Erythroblast (primary cell): ENCODE data around the gene PSMF1.

Experiments
- GATA1 ChIP-seq: IDR thresholded peaks from 2 replicates; pipeline ENCODE4 v1.6.1; 2011; ENCODE audit warnings: low read depth, mild to moderate bottlenecking, control low read depth, low read length, moderate library complexity
- POLR2A ChIP-seq: IDR thresholded peaks from 2 replicates; pipeline ENCODE4 v1.6.1; 2011; ENCODE audit warnings: mild to moderate bottlenecking, low read length

DNA sequence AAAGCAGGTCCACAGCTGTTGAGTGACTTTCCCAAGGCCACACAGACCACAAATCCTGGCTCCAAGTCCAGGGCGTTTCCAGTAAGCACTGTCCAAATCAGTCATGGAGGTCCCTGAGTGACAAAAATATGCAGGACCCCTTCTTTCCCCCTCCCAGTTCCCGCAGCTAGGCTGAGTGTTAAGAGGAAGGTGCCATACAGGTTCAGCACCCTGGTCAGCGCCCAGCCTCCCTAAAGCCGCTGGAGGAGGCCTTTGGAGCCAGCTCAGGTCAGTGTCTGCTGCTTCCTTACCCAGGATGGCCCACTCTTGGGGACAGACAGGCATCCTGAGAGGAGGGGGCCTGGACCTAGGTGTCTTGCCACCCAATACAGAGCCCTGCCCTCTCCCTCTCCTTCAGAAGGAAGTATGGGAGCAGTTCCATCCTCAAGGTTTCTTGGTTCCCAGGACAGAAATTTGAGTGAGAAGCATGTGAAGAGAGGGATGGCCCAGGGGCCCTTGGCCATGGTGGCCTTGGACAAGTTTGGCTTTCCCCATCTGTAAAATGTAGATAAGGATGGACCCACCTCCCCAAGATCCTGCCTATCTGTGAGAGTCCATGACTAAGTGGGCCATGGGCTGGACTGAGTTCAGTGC is 53.2 kb downstream of the PSMF1 start:
- TF ChIP-seq POLR2A: no peak
- no peak for TF ChIP-seq GATA1
